ENCODE measurements around the gene PAX3.

DNA sequence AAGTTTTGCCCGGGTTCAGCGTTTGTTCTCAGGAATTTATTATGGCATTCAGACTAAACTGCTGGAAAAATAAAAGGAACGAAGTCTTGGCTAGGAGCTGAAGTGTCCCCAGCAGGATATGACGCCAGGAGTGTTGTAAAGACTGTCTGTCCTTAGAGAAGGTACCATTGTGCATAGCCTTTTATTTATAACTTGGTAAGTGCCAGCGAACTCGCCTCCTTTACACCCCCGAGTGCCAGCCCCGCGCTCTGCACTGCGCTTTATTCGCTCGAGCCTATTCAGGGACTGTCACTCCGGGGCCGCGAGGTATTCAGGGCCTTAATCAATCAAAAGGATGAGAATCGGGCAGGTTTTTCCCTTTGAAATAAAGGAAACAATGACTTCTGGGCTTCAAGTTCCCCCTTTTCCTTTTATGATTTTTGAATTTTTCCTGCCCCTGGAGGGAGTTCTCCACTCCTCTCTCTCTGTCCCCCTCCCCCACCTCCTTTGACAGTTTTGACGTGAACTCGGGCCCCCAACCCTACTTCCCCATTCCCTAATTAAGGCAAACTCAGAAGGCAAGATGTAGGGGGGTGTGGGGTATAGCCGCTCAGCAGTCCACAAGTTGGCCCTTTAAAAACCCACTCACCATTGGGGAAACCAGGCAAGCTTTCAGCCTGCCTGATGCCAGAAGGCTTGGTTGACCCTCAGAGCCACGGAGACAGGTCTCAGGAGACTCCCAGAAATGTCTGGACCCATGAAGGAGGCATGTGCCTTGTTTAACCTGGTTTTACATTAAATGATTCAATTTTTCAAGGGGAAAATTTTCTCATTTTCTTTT, 1.3 kb upstream of the PAX3 start:
- TF ChIP-seq, protein P1, sequence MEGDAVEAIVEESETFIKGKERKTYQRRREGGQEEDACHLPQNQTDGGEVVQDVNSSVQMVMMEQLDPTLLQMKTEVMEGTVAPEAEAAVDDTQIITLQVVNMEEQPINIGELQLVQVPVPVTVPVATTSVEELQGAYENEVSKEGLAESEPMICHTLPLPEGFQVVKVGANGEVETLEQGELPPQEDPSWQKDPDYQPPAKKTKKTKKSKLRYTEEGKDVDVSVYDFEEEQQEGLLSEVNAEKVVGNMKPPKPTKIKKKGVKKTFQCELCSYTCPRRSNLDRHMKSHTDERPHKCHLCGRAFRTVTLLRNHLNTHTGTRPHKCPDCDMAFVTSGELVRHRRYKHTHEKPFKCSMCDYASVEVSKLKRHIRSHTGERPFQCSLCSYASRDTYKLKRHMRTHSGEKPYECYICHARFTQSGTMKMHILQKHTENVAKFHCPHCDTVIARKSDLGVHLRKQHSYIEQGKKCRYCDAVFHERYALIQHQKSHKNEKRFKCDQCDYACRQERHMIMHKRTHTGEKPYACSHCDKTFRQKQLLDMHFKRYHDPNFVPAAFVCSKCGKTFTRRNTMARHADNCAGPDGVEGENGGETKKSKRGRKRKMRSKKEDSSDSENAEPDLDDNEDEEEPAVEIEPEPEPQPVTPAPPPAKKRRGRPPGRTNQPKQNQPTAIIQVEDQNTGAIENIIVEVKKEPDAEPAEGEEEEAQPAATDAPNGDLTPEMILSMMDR (conservative IDR thresholded peaks at IDR 0.05; ENCODE audit: low read depth, low read length), result no peak
- no peak for TF ChIP-seq EZH2phosphoT487 (IDR thresholded peaks at IDR 0.05; ENCODE audit: borderline replicate concordance, low read length)
